Measurements from ENCODE around the gene ACP5. TPM values are rescaled to one million over a fixed set of nuclear protein-coding genes. Genes with fewer than 3 reads are reported as not detected.

ACP5 gene
- total RNA-seq, 2 experiments from 2014 or later: 4.7 to 6.2 TPM

GRCh38 chr19:11549386-11549953, 28.0 kb downstream of the ACP5 start:
- intact Hi-C loops (cut with micrococcal nuclease): no loop called here
- CTCF ChIA-PET: interaction anchor here (1.2 kb wide), 1 partner anchor 13 kb away, joined by 3 read pairs; no protein-coding TSS in a partner anchor
- H3K4me3 Mint-ChIP-seq: no peak overlapping the region
- peaks cover 11% of the 10 kb centered on the region for H3K4me1 Mint-ChIP-seq (ENCODE audit: low read depth)
- peaks cover 8% of the 10 kb centered on the region for H3K36me3 Mint-ChIP-seq (ENCODE audit: low read depth)
- no peak for TF ChIP-seq CTCF (IDR thresholded peaks at IDR 0.05)
- no peaks in the 10 kb centered on the region for H3K27me3 Mint-ChIP-seq
- no peak overlapping the region for H3K27ac Mint-ChIP-seq
- DNase-seq (no peak), ATAC-seq (no peak)
- POLR2A ChIA-PET: interaction anchor here (2.0 kb wide), 1 partner anchor 31 kb away, joined by 5 read pairs; no protein-coding TSS in a partner anchor
- no peaks in the 10 kb centered on the region for H3K9me3 Mint-ChIP-seq

- ChIA-PET POLR2A (no interaction called here), CTCF (interaction anchor here (1.2 kb wide), 1 partner anchor 12 kb away, joined by 3 read pairs; no protein-coding TSS in a partner anchor)
- TF ChIP-seq CTCF (IDR thresholded peaks at IDR 0.05): no peak
- Mint-ChIP-seq H3K27ac (no peak overlapping the region), H3K4me3 (no peak overlapping the region), H3K36me3 (ENCODE audit: low read depth) (no peaks in the 10 kb centered on the region), H3K9me3 (no peaks in the 10 kb centered on the region), H3K27me3 (no peaks in the 10 kb centered on the region), H3K4me1 (ENCODE audit: low read depth) (peaks cover 2% of the 10 kb centered on the region)
- intact Hi-C loops (cut with micrococcal nuclease): no loop called here
- ATAC-seq (no peak), DNase-seq (no peak)
These were observed 29.3 kb downstream of the ACP5 start for GRCh38 chr19:11547929-11548700.

GRCh38 chr19:11541238-11541637, 36.2 kb downstream of the ACP5 start:
- DNase-seq (no peak), ATAC-seq (no peak)
- H3K27ac Mint-ChIP-seq: no peak overlapping the region
- peaks cover 17% of the 10 kb centered on the region for H3K27me3 Mint-ChIP-seq
- H3K36me3 Mint-ChIP-seq (ENCODE audit: low read depth): no peaks in the 10 kb centered on the region
- H3K4me1 Mint-ChIP-seq (ENCODE audit: low read depth): peaks cover 7% of the 10 kb centered on the region
- H3K4me3 Mint-ChIP-seq: no peak overlapping the region
- H3K9me3 Mint-ChIP-seq: no peaks in the 10 kb centered on the region
- ChIA-PET POLR2A (no interaction called here), CTCF (no interaction called here)
- TF ChIP-seq CTCF (IDR thresholded peaks at IDR 0.05): no peak
- intact Hi-C loops (cut with micrococcal nuclease): no loop called here

DNA sequence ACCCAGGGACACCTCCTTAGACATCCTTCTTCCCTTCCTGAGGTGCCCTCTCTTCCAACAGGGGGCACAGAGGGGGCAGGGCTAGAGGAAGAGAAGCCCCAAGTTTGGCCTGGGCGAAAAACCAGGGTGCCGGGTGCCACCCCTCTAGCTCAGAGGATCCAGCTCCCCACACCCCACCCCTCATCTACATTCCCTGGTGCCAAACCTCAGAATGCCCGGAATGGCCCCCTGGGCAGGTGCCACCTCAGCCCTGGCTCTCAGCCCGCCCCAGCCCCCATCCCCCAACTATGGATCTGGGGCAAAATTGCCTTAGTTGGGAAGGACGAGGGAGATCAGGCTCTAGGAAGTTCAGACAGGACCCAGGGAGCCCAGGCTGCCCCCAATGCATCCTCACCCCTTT, 36.8 kb downstream of the ACP5 start:
- Mint-ChIP-seq H3K27ac (no peak overlapping the region), H3K4me3 (no peak overlapping the region), H3K27me3 (peaks cover 17% of the 10 kb centered on the region), H3K9me3 (no peaks in the 10 kb centered on the region), H3K4me1 (ENCODE audit: low read depth) (peaks cover 8% of the 10 kb centered on the region), H3K36me3 (ENCODE audit: low read depth) (no peaks in the 10 kb centered on the region)
- TF ChIP-seq CTCF (IDR thresholded peaks at IDR 0.05): no peak
- intact Hi-C loops (cut with micrococcal nuclease): no loop called here
- CTCF ChIA-PET: no interaction called here
- no peak for DNase-seq
- no peak for ATAC-seq
- POLR2A ChIA-PET: no interaction called here
